Keratinocyte (primary cell): ENCODE measurements around the gene NELL1.

Source experiments
- CTCF ChIP-seq, 3 experiments: IDR thresholded peaks in 1 of 3; conservative IDR thresholded peaks in 1 of 3; optimal IDR thresholded peaks in 1 of 3; 2 replicates in 2 of 3; 3 replicates in 1 of 3; pipeline versions ENCODE3 to v1.5.1; 2011; ENCODE audit warnings: low read length in 3 of 3, mild to moderate bottlenecking in 3 of 3, moderate library complexity in 2 of 3, control low read depth in 1 of 3, inconsistent platforms in 1 of 3; ENCODE audit not compliant: insufficient read depth in 2 of 3; ENCODE audit errors: extremely low read depth in 1 of 3
- EZH2 ChIP-seq: IDR thresholded peaks from one replicate; pipeline ENCODE4 v1.6.1; 2012; ENCODE audit warnings: inconsistent platforms, mild to moderate bottlenecking, low read length, moderate library complexity

- TF ChIP-seq CTCF (optimal IDR thresholded peaks at IDR 0.05 in 1 of 3, IDR thresholded peaks at IDR 0.05 in 1 of 3, conservative IDR thresholded peaks at IDR 0.05 in 1 of 3; ENCODE audit: extremely low read depth in 1 of 3, insufficient read depth in 2 of 3, low read length in 3 of 3) (no peak), EZH2 (no peak)
These were observed 175.2 kb downstream of the NELL1 start for GRCh38 chr11:20844630-20845029.
